Right lobe of liver (tissue), 4 donors: ENCODE results near the gene EPN1.

Source experiments
- POLR2A ChIP-seq: fragments of 450-650 bp; IDR thresholded peaks from one replicate; pipeline ENCODE4 v1.6.1; 2017; ENCODE audit warnings: antibody characterized with exemption, mild to moderate bottlenecking
- TF ChIP-seq, protein P1 (sequence below), 4 donors: fragments of 200-600 bp in 3 of 4; fragments of 450-650 bp in 1 of 4; IDR thresholded peaks; one replicate each; pipeline versions ENCODE4 v1.5.1 to v1.8.0; 2016 to 2022; ENCODE audit warnings: antibody characterized with exemption in 4 of 4, mild to moderate bottlenecking in 2 of 4
- donor health status: DM: no; HTN: no; CAD: no.
- donor health status: DM: no; HTN: no; CAD: no.
- donor health status: DM: no; HTN: yes; CAD: no.

DNA sequence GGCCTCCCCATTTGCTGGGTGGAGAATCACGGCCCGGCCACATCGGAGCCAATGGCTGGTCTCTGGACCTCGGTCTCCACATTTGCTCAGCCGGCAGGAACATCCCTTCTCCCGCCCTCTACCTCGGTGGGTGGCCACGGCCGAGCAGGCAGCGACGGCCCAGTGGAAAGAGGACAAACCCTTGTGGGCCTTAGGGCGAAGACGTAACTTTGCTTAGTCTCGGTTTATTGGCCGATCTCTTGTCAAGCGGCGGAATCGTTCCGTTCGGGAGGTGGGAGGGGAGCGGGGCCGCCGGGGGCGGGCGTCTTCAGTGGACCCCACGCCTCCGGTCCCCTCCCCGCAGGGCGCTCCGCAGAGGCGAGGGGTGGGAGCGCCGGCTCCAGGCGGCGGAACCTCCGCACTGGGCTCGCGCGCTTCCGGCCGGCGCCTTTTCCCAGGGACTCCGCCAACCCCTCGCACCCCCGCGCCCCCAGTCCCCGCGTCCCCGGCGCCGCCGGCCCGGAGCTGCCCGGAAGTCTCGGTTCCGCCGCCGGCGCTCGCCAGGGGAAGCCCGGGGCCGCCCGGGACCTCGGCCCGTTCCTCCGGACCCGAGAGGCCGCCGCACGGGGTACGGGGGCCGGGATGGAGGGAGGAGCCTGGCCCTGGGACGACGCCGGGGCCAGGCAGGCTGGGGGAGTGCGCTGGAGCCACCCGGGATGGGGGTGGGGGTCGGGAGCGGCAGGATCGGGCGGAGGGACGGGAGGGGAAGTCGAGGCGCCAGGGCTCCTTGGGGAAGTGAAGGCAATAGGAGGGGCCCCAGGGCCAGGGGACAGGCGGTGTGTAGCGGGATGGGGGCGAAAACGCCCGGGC is 34.2 kb upstream of the EPN1 start, which contains the start of gene ZNF580:
- TF ChIP-seq, protein P1, sequence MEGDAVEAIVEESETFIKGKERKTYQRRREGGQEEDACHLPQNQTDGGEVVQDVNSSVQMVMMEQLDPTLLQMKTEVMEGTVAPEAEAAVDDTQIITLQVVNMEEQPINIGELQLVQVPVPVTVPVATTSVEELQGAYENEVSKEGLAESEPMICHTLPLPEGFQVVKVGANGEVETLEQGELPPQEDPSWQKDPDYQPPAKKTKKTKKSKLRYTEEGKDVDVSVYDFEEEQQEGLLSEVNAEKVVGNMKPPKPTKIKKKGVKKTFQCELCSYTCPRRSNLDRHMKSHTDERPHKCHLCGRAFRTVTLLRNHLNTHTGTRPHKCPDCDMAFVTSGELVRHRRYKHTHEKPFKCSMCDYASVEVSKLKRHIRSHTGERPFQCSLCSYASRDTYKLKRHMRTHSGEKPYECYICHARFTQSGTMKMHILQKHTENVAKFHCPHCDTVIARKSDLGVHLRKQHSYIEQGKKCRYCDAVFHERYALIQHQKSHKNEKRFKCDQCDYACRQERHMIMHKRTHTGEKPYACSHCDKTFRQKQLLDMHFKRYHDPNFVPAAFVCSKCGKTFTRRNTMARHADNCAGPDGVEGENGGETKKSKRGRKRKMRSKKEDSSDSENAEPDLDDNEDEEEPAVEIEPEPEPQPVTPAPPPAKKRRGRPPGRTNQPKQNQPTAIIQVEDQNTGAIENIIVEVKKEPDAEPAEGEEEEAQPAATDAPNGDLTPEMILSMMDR (IDR thresholded peaks at IDR 0.05): no peak
- peak; percentile 9 for TF ChIP-seq POLR2A
